ENCODE measurements around the gene BEGAIN. TPM values are rescaled to one million over a fixed set of nuclear protein-coding genes. Genes with fewer than 3 reads are reported as not detected.

Gene BEGAIN
- total RNA-seq, 3 donors from 2014 or later: 0.64 to 4.1 (median 2.0) TPM

DNA sequence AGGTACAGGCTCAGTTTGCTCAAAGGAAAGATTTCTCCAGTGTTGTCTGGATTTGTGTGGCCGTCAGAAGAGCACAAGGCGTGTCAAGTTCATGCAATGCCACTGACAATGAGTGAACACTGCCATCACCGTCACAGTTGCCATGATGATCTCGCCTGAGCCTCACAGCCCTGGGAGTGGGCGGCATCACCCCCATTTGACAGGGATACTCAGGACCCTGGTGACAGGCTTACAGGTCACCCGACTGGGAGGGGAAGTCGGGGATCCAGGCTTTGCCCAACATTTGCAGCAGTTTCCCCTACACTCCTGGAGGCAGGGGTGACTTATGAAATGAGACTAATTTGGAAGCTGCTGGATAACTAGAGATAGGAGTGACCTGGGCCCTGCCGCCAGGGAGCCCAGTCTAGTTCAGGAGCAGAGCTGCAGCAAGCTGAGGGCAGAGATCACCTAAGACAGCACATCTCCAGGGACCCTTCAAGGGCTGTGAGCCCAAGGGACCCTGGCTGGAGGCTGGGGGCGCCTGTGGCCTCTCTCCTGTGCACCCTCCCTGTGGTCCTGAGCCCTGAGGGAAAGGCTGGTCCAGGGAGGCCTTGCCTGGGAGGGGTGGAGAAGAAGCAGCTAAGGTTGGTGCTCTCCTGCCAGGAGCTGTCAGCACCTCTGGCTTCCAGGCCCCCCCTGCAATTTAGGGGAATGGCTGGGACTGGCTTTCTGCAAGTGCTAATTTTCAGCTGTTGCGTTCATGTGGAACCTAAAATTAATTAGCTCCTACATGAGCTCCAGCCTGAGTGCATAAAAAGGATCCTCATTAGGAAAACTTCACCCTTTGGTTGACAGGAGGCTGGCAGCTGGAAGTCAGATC is 32.4 kb upstream of the BEGAIN start:
- H3K4me3 ChIP-seq: no peak overlapping the region
- TF ChIP-seq POLR2A (IDR thresholded peaks at IDR 0.05) (no peak), POLR2AphosphoS5 (IDR thresholded peaks at IDR 0.05) (no peak)
- TF ChIP-seq, protein P1, sequence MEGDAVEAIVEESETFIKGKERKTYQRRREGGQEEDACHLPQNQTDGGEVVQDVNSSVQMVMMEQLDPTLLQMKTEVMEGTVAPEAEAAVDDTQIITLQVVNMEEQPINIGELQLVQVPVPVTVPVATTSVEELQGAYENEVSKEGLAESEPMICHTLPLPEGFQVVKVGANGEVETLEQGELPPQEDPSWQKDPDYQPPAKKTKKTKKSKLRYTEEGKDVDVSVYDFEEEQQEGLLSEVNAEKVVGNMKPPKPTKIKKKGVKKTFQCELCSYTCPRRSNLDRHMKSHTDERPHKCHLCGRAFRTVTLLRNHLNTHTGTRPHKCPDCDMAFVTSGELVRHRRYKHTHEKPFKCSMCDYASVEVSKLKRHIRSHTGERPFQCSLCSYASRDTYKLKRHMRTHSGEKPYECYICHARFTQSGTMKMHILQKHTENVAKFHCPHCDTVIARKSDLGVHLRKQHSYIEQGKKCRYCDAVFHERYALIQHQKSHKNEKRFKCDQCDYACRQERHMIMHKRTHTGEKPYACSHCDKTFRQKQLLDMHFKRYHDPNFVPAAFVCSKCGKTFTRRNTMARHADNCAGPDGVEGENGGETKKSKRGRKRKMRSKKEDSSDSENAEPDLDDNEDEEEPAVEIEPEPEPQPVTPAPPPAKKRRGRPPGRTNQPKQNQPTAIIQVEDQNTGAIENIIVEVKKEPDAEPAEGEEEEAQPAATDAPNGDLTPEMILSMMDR (IDR thresholded peaks at IDR 0.05): no peak
- H3K27ac ChIP-seq: no peak overlapping the region
- no peaks in the 10 kb centered on the region for H3K36me3 ChIP-seq
- intact Hi-C loops (cut with DNase I; ENCODE audit: low total_unique reads): no loop called here
- peaks cover 0 to 4% of the 10 kb centered on the region in 2 donors for H3K4me1 ChIP-seq
- H3K9me3 ChIP-seq: no peaks in the 10 kb centered on the region
- H3K27me3 ChIP-seq: peaks cover 0 to 14% of the 10 kb centered on the region in 2 donors
- DNase-seq (ENCODE audit: low spot score in 2 of 2): no peak

DNA sequence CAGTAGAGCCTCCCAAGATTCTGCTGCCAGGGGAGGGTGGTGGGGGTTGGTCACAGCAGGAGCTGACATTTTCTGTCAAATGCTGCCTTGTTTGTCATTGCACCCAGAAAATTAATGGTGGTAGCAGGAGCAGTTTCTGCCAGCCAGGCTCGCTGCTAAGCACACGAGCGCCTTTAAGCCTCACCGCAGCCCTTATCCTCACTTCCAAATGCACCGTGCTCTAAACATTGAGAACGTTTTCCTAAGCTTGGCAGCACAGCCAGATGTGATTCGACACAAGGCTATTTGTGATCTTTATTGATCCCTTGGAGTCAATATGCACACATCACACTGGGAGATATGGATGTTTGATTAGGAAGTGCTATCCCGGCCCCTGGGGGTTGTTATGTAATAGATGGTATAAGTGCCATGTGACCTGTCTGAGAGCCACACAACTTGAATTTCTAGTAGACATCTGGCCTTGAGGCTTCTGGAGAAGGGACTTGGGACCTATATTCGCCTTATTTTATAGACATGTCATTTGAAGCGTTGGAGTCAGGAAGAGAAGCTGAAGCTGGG is 31.6 kb upstream of the BEGAIN start:
- Histone ChIP-seq H3K9me3 (no peaks in the 10 kb centered on the region), H3K27me3 (peaks cover 0 to 9% of the 10 kb centered on the region in 2 donors), H3K36me3 (no peaks in the 10 kb centered on the region), H3K4me3 (no peak overlapping the region), H3K4me1 (peaks cover 0 to 4% of the 10 kb centered on the region in 2 donors), H3K27ac (no peak overlapping the region)
- TF ChIP-seq, protein P1 (IDR thresholded peaks at IDR 0.05): no peak
- TF ChIP-seq POLR2AphosphoS5 (IDR thresholded peaks at IDR 0.05): no peak
- no peak for TF ChIP-seq POLR2A (IDR thresholded peaks at IDR 0.05)
- no peak for DNase-seq (ENCODE audit: low spot score in 2 of 2)
- intact Hi-C loops (cut with DNase I; ENCODE audit: low total_unique reads): no loop called here

DNA sequence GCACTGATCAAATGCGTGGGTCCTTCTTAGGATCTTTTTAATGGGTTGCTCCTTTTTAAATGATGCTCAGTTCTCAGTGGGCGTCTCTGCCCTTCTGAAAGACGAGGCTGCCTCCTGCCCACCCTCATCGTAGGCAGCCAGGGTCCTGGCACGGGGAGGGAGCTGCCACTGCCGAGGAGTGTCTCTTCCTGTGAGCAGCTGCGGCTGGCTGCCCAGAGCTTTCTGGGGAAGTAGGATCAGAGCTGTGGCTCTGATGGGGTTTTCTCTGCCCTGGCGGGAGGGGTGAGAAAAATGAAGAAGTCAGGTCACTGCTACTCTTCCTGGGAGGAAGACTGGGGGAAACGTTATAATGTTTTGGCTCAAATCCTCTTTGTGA is 31.1 kb upstream of the BEGAIN start:
- no peaks in the 10 kb centered on the region for H3K36me3 ChIP-seq
- DNase-seq (ENCODE audit: low spot score in 2 of 2): no peak
- intact Hi-C loops (cut with DNase I; ENCODE audit: low total_unique reads): no loop called here
- peaks cover 0 to 4% of the 10 kb centered on the region in 2 donors for H3K4me1 ChIP-seq
- H3K9me3 ChIP-seq: no peaks in the 10 kb centered on the region
- H3K4me3 ChIP-seq: no peak overlapping the region
- H3K27ac ChIP-seq: no peak overlapping the region
- TF ChIP-seq POLR2A (IDR thresholded peaks at IDR 0.05): no peak
- TF ChIP-seq, protein P1 (IDR thresholded peaks at IDR 0.05): no peak
- TF ChIP-seq POLR2AphosphoS5 (IDR thresholded peaks at IDR 0.05): no peak
- peaks cover 0 to 5% of the 10 kb centered on the region in 2 donors for H3K27me3 ChIP-seq

DNA sequence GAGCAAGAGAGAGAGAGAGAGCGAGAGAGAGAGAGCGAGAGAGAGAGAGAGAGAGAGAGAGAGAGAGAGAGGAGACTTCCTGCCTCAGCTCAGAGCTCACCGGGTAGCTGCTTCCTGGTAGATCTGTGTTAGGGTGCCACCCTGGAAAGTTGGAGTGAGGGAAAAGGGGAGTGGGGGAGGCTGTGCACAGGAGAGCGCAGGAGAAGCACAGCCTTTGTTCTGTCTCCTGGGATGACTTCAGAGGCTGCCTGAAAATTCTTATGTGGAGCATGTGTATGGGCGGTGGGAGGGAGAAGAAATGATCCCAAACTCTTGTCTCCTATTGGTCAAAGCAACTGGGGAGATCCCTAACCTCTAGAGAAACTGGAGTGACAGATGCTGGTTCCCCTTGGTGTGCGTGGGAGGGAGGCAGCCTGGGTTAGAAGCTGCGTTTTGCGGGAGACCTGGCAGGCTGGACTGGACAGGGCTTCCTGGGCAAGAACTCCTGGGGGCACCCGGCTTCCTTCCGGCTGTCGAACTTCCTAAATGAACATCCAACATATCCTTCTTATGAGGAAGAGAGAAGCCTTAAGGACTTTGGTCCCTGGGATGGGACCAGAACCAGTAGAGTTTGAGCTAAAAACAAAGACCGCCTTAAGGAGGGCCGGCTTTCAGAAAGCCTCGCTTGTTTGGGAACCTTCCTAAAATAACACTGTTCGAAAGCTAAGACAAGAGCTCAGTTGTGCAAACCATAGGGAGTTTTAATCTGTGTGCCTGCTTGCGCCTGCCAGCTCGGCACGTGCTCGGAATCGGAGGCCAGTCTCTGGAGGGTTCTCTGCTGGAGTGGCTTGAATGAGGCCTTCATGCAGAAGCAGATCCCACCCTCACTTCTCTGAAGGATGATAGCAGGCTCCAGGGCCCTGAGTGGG is 30.4 kb upstream of the BEGAIN start:
- TF ChIP-seq, protein P1 (IDR thresholded peaks at IDR 0.05): peak in 1 of 3 donors; percentile 21
- TF ChIP-seq POLR2A (IDR thresholded peaks at IDR 0.05): no peak
- TF ChIP-seq POLR2AphosphoS5 (IDR thresholded peaks at IDR 0.05): no peak
- H3K9me3 ChIP-seq: no peaks in the 10 kb centered on the region
- no peaks in the 10 kb centered on the region for H3K36me3 ChIP-seq
- H3K27ac ChIP-seq: no peak overlapping the region
- H3K4me3 ChIP-seq: no peak overlapping the region
- peaks cover 0 to 4% of the 10 kb centered on the region in 2 donors for H3K4me1 ChIP-seq
- intact Hi-C loops (cut with DNase I; ENCODE audit: low total_unique reads): no loop called here
- DNase-seq (ENCODE audit: low spot score in 2 of 2): no peak
- peaks cover 0 to 5% of the 10 kb centered on the region in 2 donors for H3K27me3 ChIP-seq

All from breast epithelium (tissue), 4 donors.